Fibroblast of mammary gland (primary cell): ENCODE data around the gene UBE3B.

Experiments used
- DNase-seq: peaks from one replicate; pipeline ENCODE4 v3.0.0-alpha.2; 2010; ENCODE audit warnings: low read depth
- H3K4me3 ChIP-seq: 2 replicates; pipeline ENCODE4 v1.5.1; 2011; ENCODE audit warnings: low read depth, mild to moderate bottlenecking, low read length, moderate library complexity; ENCODE audit not compliant: control insufficient read depth
- CTCF ChIP-seq: conservative IDR thresholded peaks from 2 replicates; pipeline ENCODE4 v1.5.1; 2011; ENCODE audit warnings: low read depth, low read length, inconsistent platforms; ENCODE audit not compliant: control insufficient read depth, insufficient read depth

Gene UBE3B

GRCh38 chr12:109568486-109568885 lies 91.1 kb downstream of the UBE3B start:
- H3K4me3 ChIP-seq, result no peak overlapping the region
- no peak for DNase-seq
- no peak for TF ChIP-seq CTCF

GRCh38 chr12:109571773-109572505 lies 94.5 kb downstream of the UBE3B start:
- no peak for DNase-seq
- H3K4me3 ChIP-seq, result peak overlapping the region; percentile 98
- no peak for TF ChIP-seq CTCF

GRCh38 chr12:109572506-109572845 lies 95.0 kb downstream of the UBE3B start:
- TF ChIP-seq CTCF, result no peak
- H3K4me3 ChIP-seq, result peak overlapping the region; percentile 98

GRCh38 chr12:109573029-109573913 lies 95.8 kb downstream of the UBE3B start, which contains the start of the genes MMAB and MVK:
Gene MMAB, minus strand, starts transcription at chr12:109573504. Its CDS starts 24 bp downstream, at chr12:109573480.
Gene MVK, plus strand, starts transcription at chr12:109573794. Its CDS starts 1,029 bp downstream, at chr12:109574823.
- H3K4me3 ChIP-seq, result peak within 1 kb of the TSS; percentile 98
- no peak for TF ChIP-seq CTCF
- peak; percentile 99 for DNase-seq

More at GRCh38 chr12:109572506-109572845, 95.0 kb downstream of the UBE3B start:
- DNase-seq, result no peak

GRCh38 chr12:109573914-109574244 lies 96.4 kb downstream of the UBE3B start:
- no peak for TF ChIP-seq CTCF
- H3K4me3 ChIP-seq, result peak overlapping the region; percentile 98
- no peak for DNase-seq

- no peak for DNase-seq
- no peak for TF ChIP-seq CTCF
- H3K4me3 ChIP-seq, result no peak overlapping the region
These were observed 98.2 kb downstream of the UBE3B start for GRCh38 chr12:109575683-109576082.
